Upper lobe of right lung (tissue), 1 donor: Measurements from ENCODE around the gene STEAP3. TPM values are rescaled to one million over a fixed set of nuclear protein-coding genes. Genes with fewer than 3 reads are reported as not detected.

Source experiments
- ATAC-seq: fragments of 200-7000 bp; cut with Tn5 transposase; one replicate; pipeline ENCODE4 v1.9.1; 2020; ENCODE audit warnings: mild to moderate bottlenecking, moderate library complexity
- DNase-seq: peaks from one replicate; pipeline ENCODE4 v3.0.0-alpha.2; 2020
- H3K27ac ChIP-seq: fragments of 200-600 bp; one replicate; pipeline ENCODE4 v1.8.0; 2022
- H3K27me3 ChIP-seq: fragments of 200-600 bp; one replicate; pipeline ENCODE4 v1.8.0; 2022; ENCODE audit warnings: mild to moderate bottlenecking
- H3K36me3 ChIP-seq: fragments of 200-600 bp; one replicate; pipeline ENCODE4 v1.8.0; 2022
- H3K4me1 ChIP-seq: fragments of 200-600 bp; one replicate; pipeline ENCODE4 v1.8.0; 2022
- H3K4me3 ChIP-seq: fragments of 200-600 bp; one replicate; pipeline ENCODE4 v1.8.0; 2022; ENCODE audit warnings: mild to moderate bottlenecking
- H3K9me3 ChIP-seq: fragments of 200-600 bp; one replicate; pipeline ENCODE4 v1.8.0; 2022
- intact Hi-C: fragments of 100-400 bp; cut with DNase I; formaldehyde crosslinking; loops from one replicate; pipeline ENCODE4 v1.11.0; 2022
- total RNA-seq: library from RNA; stranded (reverse); fragmentation: NEBNext Ultra II Directional; extraction: Animal tissue kit (Norgen Biotek cat#: 25700); gene quantifications from one replicate; pipeline ENCODE4 v1.2.1, GENCODE V29; 2021
- TF ChIP-seq, protein P1 (sequence below): fragments of 200-600 bp; IDR thresholded peaks from one replicate; pipeline ENCODE4 v1.8.0; 2022; ENCODE audit warnings: antibody characterized with exemption
- donor health status: DM: no; HTN: yes; CAD: no; lungs with severe emphysema.

Gene STEAP3
- total RNA-seq, 1 donor from 2014 or later: 14.1 TPM

DNA sequence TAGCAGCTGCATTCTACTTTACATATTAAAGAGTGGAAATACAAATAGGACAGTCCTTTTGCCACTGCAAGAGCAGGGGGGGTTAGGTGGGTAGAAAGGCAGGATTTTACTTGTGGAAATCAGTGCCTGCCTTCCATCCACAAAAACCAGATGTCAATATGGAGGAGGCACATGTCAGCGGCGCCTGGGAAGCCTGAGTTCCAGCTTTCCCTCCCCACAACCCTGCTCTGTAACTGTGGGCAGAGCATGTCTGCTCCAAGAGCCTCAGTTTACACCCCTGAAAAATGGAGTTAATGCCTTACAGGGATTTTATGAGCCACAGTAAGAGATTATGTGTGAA, 32.9 kb downstream of the STEAP3 start:
- Histone ChIP-seq H3K27ac (no peak overlapping the region), H3K4me3 (no peak overlapping the region), H3K36me3 (no peaks in the 10 kb centered on the region), H3K27me3 (no peaks in the 10 kb centered on the region), H3K9me3 (no peaks in the 10 kb centered on the region), H3K4me1 (no peaks in the 10 kb centered on the region)
- TF ChIP-seq, protein P1, sequence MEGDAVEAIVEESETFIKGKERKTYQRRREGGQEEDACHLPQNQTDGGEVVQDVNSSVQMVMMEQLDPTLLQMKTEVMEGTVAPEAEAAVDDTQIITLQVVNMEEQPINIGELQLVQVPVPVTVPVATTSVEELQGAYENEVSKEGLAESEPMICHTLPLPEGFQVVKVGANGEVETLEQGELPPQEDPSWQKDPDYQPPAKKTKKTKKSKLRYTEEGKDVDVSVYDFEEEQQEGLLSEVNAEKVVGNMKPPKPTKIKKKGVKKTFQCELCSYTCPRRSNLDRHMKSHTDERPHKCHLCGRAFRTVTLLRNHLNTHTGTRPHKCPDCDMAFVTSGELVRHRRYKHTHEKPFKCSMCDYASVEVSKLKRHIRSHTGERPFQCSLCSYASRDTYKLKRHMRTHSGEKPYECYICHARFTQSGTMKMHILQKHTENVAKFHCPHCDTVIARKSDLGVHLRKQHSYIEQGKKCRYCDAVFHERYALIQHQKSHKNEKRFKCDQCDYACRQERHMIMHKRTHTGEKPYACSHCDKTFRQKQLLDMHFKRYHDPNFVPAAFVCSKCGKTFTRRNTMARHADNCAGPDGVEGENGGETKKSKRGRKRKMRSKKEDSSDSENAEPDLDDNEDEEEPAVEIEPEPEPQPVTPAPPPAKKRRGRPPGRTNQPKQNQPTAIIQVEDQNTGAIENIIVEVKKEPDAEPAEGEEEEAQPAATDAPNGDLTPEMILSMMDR: no peak
- intact Hi-C loops: no loop called here
- no peak for ATAC-seq
- no peak for DNase-seq

DNA sequence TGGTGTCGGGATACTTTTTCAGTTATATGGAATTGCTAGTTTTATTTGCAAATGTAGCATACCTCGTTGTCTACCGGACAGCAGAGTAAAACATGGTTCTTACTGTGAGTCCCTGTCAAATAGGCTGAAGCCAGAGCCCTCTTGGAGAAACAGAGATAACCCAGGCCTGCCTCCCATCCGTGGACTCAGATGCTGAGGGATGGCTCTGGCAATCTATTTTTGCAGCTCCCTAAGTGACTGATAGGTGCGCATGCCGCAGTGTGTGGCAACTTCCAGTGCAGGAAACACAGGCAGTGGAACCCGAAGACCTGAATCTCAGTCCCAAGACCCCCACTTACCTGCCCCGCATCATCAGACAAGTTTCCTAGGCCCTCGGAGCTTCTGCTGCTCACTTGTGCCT, 33.6 kb downstream of the STEAP3 start:
- DNase-seq (no peak), ATAC-seq (no peak)
- TF ChIP-seq, protein P1: no peak
- Histone ChIP-seq H3K4me3 (no peak overlapping the region), H3K27me3 (no peaks in the 10 kb centered on the region), H3K27ac (no peak overlapping the region), H3K36me3 (no peaks in the 10 kb centered on the region), H3K4me1 (no peaks in the 10 kb centered on the region), H3K9me3 (no peaks in the 10 kb centered on the region)
- intact Hi-C loops: no loop called here

DNA sequence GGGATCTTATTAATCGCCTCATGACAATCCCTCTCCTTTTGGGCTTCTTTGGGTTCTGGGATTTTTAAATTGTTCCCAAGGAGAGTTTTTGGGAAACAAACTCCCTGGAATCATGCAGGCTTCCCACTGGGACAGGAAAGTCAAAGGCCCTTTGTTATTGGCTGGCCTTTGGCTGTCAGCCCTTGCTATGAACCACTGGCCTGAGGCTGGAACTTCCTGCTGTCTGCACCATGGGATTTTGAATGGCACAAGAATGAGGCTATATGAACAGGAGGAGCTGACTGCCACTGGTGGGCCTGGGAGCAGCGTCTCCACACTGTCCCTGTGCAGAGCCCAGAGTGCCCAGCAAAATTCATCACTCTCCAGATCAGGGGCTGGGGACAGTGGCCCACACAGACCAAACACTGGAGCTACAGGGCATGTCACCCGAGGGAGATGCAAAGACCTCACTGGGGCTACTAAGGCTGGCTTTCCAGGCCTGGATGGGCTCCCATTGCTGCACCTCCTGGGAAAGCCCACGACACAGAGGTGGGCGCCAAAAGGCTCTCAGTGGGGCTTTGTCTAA, 35.7 kb downstream of the STEAP3 start:
- no peaks in the 10 kb centered on the region for H3K36me3 ChIP-seq
- ATAC-seq (no peak), DNase-seq (no peak)
- no peaks in the 10 kb centered on the region for H3K27me3 ChIP-seq
- no peaks in the 10 kb centered on the region for H3K9me3 ChIP-seq
- intact Hi-C loops: no loop called here
- no peak overlapping the region for H3K27ac ChIP-seq
- H3K4me3 ChIP-seq: no peak overlapping the region
- TF ChIP-seq, protein P1: no peak
- no peaks in the 10 kb centered on the region for H3K4me1 ChIP-seq

DNA sequence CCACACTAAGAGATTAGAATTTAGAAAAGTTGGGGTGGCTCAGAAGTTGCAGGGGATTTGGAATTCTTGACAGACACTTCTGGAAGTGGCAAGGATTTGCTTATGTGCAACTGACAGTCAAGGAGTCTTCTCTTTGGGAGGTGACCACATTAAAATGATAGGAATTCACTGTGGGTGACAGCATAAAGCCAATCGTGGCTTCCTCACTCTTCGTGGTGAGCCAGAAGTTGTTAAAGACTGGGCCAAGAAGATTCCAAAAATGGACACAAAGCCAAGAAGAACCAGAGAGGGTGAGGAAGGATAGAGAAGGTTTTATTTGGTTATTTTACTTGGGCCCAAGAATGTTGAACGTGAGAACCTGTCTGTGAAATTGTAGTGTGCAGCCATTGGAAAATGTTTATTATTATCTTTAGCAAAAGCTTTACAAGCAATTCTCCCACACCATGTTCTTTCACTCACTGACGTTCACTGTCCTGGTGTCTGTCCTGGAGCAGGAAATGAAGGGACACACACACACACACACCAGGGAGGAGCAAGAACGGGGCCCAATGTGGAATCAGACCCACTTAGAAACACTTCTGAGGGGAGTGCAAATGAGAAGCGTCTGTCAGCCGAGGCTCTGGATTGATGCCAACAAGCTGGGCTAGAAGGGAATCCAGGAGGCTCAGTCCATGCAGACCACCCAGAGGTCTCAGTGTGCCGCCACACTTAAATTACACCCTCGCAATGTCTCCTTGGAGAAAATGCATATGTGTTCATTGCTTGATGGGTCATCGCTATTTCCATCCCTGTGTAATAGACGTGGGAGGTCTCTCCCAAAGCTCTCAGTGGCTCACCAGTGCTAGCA, 37.2 kb downstream of the STEAP3 start:
- TF ChIP-seq, protein P1: no peak
- intact Hi-C loops: no loop called here
- H3K27me3 ChIP-seq: no peaks in the 10 kb centered on the region
- DNase-seq (no peak), ATAC-seq (no peak)
- no peaks in the 10 kb centered on the region for H3K36me3 ChIP-seq
- no peaks in the 10 kb centered on the region for H3K4me1 ChIP-seq
- H3K4me3 ChIP-seq: no peak overlapping the region
- no peaks in the 10 kb centered on the region for H3K9me3 ChIP-seq
- no peak overlapping the region for H3K27ac ChIP-seq

DNA sequence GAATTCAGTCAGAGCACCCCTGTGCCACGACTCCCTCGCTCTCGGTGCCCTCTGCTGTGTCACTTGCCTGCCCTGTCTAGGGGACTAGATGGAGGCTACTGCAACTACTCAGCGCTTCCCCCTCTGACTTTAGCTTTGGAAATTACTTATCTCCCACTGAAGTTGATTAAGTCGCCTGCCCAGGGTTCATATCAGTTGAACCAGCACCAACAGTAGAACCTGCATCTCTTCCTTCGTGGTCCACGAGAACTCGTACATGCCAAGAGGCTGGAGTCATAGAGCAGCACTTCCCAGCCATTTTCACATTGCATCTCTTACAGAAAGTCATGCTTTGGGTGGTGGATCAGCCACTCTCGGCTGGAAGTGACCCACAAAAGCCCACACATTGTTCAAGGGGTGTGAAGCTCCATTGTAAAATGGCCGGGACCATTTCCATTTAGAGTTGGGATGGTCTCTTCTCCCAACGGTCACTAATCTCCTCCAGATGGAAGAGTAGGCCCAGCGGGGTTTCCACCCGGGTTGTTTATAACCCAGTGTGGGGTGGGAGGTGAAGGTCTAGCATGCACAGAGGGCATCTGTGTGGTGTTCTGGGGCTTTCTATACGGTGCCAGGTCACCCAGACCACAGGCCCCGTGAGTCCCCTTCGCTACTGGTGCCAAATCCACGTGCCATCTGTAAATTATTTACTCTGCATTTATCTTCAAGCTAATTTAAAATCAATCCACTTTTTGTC, 38.0 kb downstream of the STEAP3 start:
- no peak for DNase-seq
- H3K4me1 ChIP-seq: no peaks in the 10 kb centered on the region
- no peaks in the 10 kb centered on the region for H3K9me3 ChIP-seq
- H3K27me3 ChIP-seq: no peaks in the 10 kb centered on the region
- H3K4me3 ChIP-seq: no peak overlapping the region
- intact Hi-C loops: no loop called here
- TF ChIP-seq, protein P1: no peak
- H3K36me3 ChIP-seq: no peaks in the 10 kb centered on the region
- no peak for ATAC-seq
- no peak overlapping the region for H3K27ac ChIP-seq
